GM19240 (cell line): ENCODE measurements around the gene FOXD1.

Experiments
- DNase-seq: peaks from one replicate; pipeline ENCODE4 v3.0.0; 2011; ENCODE audit warnings: low spot score; ENCODE audit not compliant: insufficient read length

Gene FOXD1

DNA sequence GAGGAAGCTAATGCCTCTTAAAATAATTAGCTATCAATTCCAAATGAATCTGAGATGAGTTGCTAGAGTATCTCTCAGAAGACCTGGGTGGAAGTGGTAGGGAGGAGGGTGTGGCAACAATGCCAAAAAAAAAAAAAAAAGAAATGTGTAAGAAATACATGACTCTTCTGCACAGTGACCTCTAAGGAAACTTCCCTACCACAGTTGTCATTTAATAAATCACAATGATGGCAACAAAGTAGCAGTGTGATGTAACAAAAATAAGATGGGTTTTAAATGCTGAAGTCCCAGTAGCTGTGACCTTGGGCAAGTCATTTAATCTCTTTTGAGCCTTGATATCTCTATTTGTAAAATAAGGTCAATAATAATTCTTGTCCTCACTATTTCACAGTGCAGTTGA is 7.2 kb downstream of the FOXD1 start:
- DNase-seq = no peak

DNA sequence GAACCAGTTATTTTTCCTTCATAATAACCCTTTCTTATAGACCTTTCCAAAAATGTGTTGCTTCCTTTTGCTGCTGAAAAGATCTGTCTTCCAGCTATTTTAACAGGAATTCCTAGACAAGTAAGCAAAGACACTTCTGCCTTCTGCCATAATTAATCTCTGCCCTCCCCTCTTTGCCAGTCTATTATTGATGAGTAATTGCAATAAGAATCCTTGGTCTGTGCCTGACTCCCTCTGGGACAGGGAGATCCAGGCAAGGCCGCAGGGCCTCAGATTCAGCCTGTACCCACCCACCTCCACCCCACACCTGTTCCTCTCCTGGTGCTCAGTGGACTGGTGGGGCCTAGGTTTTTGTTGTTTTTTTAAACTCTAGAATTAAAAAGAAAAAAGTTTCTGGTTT is 8.3 kb downstream of the FOXD1 start:
- DNase-seq = no peak

GRCh38 chr5:73438645-73439470 is 9.7 kb downstream of the FOXD1 start:
- DNase-seq = no peak

GRCh38 chr5:73437777-73438644 is 10.6 kb downstream of the FOXD1 start:
- no peak for DNase-seq

- no peak for DNase-seq
These were observed 11.3 kb downstream of the FOXD1 start for GRCh38 chr5:73437101-73437776.

DNA sequence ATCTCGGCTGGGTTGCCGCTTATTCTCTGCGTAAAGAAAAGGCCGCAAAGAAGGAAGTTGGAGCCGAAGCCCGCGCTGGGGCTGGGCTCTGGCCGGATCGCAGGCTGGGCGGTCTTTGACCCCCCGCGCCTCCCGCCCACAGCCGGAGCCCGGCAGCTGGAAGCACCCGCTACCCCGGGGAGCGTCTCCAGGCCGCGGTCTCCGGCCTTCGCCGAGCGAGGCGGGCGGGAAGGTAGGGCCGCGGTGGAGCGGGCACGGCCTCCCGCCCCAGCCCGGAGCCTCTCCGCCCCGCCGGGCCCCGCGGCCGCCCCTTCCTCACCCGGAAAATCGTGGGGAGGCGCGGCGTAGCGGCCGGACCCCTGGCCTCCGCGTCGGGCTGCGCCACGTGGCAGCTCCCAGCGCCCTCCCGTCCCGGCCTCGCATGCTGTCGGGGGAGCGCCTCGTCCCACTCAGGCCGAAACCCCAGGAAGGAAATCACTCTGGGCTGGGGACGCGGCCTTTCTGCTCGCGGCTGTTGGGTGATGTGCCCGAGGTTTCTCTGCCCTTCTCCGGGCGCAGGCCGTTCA is 12.0 kb downstream of the FOXD1 start:
- no peak for DNase-seq

- DNase-seq = no peak
These were observed 12.6 kb downstream of the FOXD1 start for GRCh38 chr5:73435759-73436534.

- DNase-seq = no peak
These were observed 13.7 kb downstream of the FOXD1 start for GRCh38 chr5:73434907-73435306.

GRCh38 chr5:73434461-73434860 is 14.1 kb downstream of the FOXD1 start:
- no peak for DNase-seq

DNA sequence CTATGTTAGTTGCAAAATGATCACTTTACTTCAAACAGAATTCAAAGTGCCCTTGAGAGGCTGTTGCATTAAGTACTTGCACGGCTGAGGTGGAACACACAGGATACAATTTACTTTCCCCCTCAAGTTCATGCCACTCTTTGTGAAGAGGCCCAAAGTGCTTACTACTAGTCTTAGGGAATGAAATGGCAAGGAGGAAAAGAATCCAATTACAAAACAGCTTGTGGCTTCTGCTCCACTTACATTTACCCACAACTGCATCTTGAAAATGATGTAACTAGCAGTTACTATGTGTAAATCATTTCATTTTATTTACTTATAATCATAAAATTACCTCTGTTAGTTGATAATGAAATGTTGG is 14.6 kb downstream of the FOXD1 start:
- DNase-seq = no peak

DNA sequence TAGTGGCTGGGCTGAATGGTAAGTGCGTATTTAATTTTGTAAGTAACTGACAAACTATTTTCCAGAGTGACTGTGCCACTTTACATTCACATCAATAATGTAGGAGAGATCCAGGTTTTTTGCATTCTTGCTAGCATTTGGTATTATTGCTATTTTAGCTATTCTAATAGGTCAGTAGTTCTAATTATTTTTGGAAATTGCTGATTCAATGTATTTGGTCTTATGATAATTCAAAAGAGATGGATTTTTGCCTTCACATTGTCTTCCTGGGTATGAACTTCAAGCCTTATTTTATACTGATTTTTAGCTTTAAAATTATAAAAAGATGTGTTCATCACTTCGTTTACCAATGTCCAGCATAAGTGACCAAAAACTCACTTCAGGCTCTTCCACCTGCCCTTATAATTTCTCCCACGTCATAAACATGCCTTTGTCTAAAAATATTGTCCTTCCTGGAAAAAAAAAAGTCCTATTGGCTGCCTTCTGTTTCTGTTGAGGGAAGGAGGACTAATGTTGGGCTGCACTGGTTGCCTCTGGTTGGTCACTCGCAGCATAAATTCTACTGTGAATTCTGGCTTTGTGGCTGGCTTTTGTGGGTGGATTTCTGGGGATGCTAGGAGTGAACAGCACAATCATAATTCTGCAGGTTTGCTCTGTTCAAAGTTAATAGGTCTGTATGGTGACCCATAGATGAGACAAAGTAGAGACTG is 15.2 kb downstream of the FOXD1 start:
- DNase-seq = no peak

DNA sequence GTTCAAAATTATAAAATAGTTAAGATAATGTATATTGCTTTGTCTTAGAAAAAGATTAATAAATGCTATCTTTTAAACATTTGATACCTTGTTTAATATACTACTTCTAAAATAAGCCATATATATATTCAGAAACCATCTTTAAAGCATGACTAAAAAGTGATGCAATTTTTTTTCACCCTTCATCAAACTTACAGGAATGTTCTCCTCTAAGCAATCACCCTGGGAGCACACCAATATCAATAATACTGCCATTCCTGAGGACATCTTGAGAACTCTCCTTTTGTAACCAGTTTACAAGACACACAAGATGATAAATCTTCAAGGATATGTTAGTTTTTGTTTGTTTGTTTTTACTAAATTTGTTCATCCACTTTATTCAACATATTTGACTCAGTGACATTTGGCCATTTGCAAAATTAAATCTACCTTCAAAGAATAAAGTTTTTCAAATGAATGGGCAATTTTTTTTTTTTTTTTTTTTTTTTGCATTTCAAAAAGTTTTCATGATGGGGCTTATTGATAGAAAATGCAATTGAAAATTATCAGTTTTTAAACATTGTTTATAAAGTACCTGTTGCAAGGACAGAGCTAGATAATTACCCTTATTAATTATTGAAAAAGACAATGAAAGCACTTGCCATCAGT is 17.2 kb downstream of the FOXD1 start:
- DNase-seq = no peak

DNA sequence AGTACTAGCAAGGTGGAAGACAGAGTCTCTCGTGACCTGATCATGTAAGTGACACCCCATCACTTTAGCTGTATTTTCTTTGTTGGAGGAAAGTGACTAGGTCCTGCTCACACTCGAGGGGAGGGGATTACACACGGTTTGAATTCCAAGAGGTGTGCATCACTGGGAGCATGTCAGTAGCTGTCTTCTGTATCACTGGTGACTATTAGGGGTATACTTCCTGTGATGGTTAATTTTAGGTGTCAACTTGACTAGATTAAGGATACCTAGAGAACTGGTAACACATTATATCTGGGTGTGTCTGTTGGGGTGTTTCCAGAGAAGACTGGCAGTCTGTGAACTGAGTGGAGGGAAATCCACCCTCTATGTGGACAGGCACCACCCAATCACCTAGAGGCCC is 22.5 kb downstream of the FOXD1 start:
- no peak for DNase-seq

DNA sequence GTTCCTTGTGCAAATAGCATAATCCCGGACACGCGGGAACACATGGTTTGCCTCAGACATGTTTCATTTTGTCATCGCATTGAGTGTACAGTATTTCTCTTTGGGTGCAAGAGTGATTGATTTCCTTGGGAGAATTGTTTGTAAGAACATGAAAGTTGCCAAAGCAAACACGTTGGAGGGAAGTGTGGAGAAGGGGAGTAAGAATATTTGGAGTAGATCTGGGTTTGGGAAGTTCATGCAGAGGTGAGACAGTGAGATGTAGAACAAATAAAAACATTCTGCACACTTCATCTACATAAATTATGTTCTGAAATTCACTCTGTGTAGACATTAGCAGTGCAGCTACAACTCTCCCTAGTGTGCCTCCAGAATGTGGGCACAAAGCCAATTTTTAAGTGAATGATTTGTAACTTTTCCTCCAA is 24.0 kb downstream of the FOXD1 start:
- DNase-seq = no peak

GRCh38 chr5:73422164-73422563 is 26.4 kb downstream of the FOXD1 start:
- no peak for DNase-seq

DNA sequence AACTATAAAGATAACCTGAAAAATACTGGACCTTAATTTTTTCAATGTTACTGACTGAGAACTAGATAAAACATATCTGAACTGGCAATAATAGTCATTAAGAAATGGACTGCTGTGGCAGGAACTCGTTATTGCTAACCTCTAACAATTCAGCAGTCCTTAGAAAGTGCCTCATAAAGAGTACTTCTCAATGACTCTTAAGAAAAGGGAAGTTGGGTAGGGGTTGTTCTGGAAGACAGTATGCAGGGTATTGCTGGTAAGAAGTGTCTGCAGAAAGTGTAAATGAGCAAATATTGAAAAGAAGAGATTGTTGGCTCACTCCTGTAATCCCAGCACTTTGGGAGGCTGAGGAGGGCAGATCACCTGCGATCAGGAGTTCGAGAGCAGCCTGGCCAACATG is 27.9 kb downstream of the FOXD1 start:
- DNase-seq = no peak

GRCh38 chr5:73419465-73420390 is 28.8 kb downstream of the FOXD1 start:
- no peak for DNase-seq

GRCh38 chr5:73419117-73419464 is 29.5 kb downstream of the FOXD1 start:
- no peak for DNase-seq

DNA sequence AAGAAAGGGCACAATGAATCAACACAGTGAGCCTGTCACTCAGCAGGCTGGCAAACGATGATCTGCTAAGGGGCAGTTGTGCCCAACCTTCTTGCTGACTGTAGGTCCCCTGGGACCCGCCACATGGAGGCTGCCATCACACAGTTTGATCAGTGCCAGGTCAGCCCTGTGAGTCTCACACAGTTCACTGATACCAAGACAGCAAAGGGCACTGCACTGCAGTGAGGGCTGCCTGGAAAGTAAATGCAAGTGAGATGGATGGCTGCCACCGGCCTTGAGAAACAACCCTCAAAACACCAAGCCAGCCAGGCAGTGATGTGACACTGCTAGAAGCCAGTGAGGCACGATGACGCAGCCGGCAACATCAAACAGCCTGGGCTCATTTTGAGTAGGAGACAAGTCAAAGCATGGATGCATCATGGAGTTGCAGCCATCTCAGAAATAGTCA is 30.3 kb downstream of the FOXD1 start:
- DNase-seq = no peak
